HepG2 (cell line): ENCODE data around the gene MVB12A.

Source experiments
- ELF1 ChIP-seq: sonication (generic); formaldehyde crosslinking; IDR thresholded peaks from 2 replicates; pipeline ENCODE4 v1.4.0; 2020; ENCODE audit warnings: missing genetic modification reagents
- EP300 ChIP-seq, 3 experiments: sonication (generic) in 1 of 3; formaldehyde crosslinking in 1 of 3; IDR thresholded peaks; 2 replicates each; pipeline versions ENCODE4 v1.5.1 to v1.6.1; 2011 to 2020; ENCODE audit warnings: low read depth in 2 of 3, low read length in 2 of 3, borderline replicate concordance in 1 of 3, improper control_type of control experiment in 1 of 3, mild to moderate bottlenecking in 1 of 3, missing genetic modification reagents in 1 of 3, moderate library complexity in 1 of 3
- HDAC6 ChIP-seq: fragments of 200-600 bp; sonication (generic); IDR thresholded peaks from 2 replicates; pipeline ENCODE4 v1.7.0; 2017; ENCODE audit warnings: mild to moderate bottlenecking, antibody characterized with exemption, low read length, low read depth
- NFIC ChIP-seq: IDR thresholded peaks from 2 replicates; pipeline ENCODE4 v1.6.1; 2012; ENCODE audit warnings: mild to moderate bottlenecking, low read length, inconsistent platforms
- ZNF24 ChIP-seq: fragments of 450-650 bp; IDR thresholded peaks from 2 replicates; pipeline ENCODE4 v1.6.1; 2017; ENCODE audit warnings: antibody characterized with exemption, mild to moderate bottlenecking
- ZNF512 ChIP-seq: sonication (generic); formaldehyde crosslinking; IDR thresholded peaks from 2 replicates; pipeline ENCODE4 v1.4.0; 2020; ENCODE audit warnings: mild to moderate bottlenecking, missing genetic modification reagents

GRCh38 chr19:17418710-17419109 is 1.1 kb upstream of the MVB12A start:
- TF ChIP-seq ZNF512 (CRISPR knock-in tag) = no peak
- no peak for TF ChIP-seq EP300 (IDR thresholded peaks at IDR 0.05; ENCODE audit: low read depth in 2 of 2, low read length in 2 of 2)
- no peak for TF ChIP-seq EP300 (CRISPR knock-in tag; IDR thresholded peaks at IDR 0.05; ENCODE audit: borderline replicate concordance)
- no peak for TF ChIP-seq NFIC
- no peak for TF ChIP-seq ZNF24
- no peak for TF ChIP-seq ELF1 (CRISPR knock-in tag)
- TF ChIP-seq HDAC6 = no peak
